Measurements from ENCODE around the gene GOLGA6C.

DNA sequence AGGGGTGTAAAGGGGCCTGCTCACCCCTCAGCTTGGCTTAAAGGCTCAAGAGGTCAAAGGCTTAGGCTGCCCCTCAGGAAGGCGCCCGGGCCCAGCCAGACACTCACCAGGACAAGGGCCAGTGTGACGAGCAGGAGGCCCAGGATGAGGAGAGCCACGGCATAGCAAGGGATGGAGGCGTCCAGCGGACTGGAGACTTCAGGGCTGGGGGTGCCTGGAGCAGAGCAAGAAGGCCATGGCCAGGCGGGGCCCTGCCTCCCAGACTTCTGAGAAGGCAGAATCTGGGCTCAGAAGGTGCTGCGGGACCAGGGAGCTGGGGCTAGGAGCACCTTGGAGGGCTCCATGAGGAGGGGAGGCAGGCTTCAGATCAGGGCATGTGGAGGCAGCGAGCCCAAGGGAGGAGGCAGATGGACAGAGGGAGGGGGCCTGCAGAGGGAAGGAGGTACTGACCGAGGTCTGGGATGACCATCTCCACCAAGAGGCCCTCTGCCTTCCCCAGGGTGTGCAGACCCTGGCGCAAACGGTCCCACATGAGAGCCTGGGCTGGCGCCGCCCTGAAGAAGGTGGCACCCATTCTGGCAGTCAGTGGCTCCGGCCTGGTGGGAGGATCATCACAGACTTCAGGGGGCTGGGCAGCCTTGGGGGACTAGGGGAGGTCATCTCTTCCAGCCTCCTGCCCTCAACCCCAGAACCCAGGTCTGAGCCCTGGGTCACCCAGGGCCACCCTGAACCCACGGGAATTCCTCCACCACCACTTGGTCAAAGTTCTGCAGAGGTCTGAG lies 32.0 kb upstream of the GOLGA6C start:
- no peak for TF ChIP-seq EZH2 (IDR thresholded peaks at IDR 0.05)
- TF ChIP-seq POLR2AphosphoS5 (IDR thresholded peaks at IDR 0.05; ENCODE audit: borderline replicate concordance, low read depth, low read length) = no peak
- TF ChIP-seq FOXP2 (optimal IDR thresholded peaks at IDR 0.05; ENCODE audit: control extremely low read depth, extremely low read length, insufficient read depth) = no peak
